Activated T-cell treated with anti-CD3 and anti-CD28 coated beads for 48 hours (primary cell): Measurements from ENCODE around the gene ZFP1.

ENCODE experiments used
- DNase-seq: peaks from one replicate; pipeline ENCODE4 v3.0.0-alpha.2; 2020; ENCODE audit warnings: low read depth

Gene ZFP1

DNA sequence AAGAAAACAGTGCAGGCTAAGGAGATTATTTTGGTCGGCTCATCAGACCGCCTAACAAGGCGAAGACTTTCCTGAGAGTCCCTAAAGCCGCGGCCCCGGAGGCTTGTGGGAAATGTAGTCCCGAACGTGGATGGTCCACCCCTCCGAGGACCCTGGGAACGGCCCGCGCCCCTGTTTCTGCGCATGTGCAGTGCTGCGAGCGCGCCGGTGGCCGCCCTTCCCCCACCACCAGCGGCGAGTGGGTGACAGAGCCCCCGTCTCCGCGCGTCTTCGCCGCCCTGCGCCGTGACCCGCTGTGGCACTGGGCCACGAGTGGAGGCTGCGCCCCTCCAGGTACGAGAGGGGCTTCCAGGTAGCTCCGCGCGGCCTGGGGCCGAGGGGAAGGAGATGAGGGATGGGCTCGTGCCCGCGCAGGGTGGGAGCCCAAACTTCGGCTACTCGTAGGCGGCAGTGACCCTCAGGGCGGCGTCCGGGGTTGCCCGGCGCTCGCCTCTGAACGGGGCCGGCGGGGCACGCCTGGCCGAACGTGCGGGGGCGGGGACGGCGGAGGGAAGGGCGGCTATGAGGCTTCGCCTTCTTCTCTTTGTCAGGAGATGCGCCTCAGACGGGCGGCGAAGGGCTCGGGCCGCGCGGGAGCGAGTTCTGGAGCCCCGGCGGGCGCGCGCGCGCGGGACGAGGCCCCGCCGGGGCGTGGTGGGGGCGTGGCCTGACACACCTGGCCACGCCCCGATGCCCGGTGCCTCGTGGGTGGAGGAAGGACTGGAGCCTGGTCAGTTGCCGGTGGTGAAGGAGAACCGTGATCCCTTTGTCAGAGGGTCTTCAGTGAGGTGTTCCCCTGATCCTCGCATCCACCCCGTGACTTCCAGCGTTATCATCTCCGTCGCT is at the start of gene ZFP1:
Gene ZFP1, plus strand, starts transcription at position 214 of the 885 bp plus-strand sequence. CDS start 4,428 bp downstream, outside the sequence.
- peak; percentile 92 for DNase-seq

DNA sequence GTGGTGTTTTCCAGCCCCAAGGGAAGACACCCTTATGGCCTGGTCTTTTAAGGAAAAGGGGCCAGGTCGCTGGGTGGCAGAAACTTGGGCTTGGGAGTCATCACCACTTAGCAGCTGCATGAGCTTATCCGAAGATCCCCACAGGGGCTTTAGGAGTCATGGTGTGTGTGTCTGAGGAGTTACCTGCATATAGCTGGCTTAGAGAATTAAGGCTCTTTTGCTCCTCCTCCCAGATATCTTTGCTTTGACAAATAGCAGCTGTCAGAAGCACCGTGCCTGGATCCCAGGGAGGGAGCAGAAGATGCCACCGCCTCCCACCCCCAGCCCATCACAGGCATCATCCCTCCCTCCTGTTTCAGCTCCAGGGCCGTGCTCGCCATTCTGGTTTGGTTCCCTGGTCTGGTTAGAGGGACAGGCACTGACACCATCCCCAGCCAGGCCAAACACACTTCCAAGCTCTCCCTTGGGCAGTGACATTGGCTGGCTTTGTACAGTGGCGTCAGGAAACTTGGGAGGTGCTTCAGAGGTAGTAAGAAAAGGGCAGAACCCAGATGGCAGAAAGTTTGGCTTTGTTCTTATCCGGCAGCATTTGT is 49.2 kb upstream of the ZFP1 start:
- DNase-seq: no peak

DNA sequence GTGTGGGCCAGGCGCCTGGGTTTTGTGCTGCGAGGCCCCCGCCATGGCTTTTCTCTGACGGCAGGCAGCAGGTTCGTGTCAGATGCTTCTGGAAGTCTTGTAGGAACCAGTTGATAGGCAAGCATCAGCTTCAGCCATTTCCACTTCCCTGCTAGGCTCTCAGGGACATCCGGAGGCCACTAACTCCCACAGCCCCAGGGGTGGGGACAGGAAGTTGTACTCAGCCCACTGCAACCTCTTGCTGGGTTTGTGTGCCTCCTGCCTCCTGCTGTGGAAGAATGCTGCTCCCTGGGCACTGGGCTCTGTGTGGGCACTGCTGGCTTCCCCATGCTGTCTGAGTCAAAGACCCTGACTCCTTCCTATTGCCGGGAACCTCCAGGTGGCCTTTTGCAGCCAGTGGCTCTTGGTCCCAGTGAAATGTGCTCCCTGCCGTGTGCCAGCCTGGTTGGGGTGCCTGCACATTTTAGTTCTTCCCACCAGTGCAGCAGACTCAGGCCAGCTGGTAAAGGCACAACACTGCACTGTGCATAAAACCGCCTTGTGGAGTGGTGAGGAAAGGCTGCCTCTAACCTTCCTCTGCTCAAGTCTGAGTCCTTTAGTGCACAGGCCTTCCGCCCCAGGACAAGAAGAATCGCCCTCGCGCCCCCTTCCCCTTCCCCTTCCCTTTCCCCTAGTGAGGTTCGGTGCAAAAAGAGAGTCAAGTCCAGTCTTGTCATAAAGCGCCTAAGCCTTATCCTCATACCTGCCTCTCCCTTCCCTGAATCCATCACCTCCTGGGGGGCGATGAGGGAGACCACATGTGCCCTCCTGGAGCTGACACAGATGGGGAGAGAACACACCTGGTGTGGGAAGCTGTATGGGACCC is 48.4 kb upstream of the ZFP1 start:
- DNase-seq: no peak

DNA sequence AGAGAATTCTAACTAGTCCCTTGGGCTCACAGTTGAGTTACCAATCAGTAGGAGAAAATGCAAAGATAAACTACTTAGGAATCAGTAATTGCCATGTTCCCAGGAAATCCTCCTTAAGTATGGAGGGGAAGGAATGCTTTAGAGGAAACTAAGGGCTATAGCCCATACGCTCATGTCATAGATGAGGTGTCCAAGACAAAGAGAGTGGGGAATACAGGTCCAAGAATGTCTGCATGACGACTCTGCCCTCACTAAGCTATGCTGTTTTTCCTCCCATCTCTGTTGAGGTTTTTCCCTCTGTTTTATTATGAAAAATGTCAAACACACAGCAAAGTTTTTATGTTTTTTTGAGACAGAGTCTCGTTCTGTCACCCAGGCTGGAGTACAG is 47.7 kb upstream of the ZFP1 start:
- no peak for DNase-seq

DNA sequence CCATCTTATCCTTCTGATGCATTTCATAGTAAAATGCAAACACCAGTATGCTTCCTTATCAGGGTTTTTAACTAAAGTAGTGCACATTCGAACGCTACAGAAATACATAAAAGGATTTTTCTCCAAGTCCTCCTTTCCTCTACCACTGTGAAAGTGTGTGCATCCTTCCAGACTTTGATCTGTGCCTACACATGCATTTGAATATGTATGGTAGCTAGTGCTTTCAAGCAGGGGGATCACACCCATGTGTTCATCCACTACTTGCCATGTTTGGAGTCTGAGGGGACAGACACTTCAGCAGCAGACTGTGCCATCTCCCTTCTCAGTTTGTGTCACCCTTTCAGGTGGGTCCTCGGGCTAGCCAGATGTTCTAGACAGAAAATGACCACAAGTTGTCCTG is 46.7 kb upstream of the ZFP1 start:
- no peak for DNase-seq

DNA sequence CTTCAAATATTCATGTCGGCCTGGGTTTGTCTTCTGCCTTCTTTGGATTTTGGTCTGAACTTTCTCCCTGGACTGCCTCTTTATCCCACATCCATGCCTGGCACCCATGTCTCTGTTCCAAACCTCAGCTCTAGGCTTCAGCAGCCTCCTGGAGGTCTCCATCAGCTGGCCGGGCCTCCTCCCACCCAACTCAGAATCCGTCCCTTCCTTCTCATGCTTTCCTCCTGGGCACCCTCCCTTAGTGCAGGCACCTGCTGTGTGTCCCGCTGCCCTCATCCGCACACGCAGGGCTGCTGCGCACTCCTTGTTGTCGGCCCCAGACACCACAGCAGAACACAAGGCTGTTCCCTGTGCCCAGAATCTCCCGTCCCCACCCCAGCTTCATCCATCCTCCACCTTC is 45.7 kb upstream of the ZFP1 start:
- DNase-seq: no peak

DNA sequence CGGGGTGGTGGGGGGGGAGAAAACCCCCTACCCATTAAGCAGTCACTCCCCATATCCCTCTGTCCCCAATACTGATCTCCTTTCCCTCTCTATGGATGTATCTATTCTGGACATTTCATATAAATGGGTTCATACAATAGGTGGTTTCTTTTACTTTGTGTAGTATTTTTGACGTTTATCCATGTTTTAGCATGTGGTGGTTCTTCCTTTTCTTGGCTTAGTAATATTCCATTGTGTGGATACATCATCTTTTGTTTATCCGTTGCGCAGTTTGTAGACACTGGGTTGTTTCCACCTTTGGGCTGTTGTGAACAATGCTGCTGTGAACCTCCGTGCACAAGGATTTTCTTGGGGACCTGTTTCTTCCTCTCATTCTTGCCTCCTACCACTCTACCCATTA is 44.3 kb upstream of the ZFP1 start:
- DNase-seq: no peak

DNA sequence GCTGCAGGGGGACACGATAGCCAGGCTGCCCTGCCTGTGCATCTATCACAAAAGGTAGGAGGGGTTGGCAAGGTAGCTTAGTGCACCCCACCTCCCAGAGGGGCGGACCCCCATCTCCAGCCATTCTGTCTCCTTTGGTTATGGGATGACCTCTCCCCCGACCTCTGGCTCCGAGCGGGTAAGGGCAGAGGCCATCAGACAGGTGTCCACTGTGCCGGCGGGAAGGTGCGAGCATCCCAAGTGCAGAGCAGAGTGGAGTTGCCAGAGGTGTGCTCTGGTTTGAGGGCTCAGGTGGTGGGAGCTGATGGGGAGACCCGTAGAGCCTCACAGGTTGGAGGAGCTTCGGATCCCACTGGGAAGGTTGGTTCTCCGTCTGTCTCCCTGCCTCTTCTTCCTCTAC is 43.5 kb upstream of the ZFP1 start:
- no peak for DNase-seq

DNA sequence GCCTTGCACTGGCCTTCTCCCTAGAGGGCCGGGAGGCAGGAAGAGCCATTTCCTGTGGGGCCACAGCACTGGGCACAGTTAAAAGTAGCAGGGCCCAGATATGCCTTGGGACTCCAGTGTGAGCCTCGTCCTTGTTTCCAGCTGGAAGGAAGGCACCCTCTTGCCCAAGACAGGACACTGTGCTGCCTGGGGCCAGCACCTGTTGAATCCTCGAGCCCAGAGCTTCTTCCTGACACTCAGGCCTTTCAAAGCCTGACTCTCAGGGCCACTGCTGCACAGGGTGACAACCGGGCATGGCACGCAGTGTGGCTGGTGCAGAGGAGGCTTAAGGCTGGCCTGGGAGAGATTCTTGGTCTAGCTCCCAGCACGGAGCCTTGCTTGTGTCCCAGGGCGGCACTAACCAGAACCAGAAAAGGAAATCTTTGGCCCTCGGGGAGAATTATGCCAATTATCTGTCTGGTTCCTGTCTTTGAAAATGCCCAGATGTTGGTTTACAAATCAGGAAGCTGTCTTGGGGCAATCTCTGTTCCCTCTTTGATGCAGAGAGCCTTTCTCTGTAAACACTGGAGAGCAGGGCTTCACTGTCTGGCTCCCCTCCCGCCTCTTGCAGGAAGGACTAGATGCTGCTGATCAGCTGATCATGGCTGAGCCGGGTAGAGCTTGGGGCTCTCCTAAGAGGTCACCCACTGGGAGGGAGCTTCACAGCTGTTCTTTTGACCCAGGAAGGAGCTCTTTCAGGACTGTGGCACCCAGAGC is 42.8 kb upstream of the ZFP1 start:
- no peak for DNase-seq

DNA sequence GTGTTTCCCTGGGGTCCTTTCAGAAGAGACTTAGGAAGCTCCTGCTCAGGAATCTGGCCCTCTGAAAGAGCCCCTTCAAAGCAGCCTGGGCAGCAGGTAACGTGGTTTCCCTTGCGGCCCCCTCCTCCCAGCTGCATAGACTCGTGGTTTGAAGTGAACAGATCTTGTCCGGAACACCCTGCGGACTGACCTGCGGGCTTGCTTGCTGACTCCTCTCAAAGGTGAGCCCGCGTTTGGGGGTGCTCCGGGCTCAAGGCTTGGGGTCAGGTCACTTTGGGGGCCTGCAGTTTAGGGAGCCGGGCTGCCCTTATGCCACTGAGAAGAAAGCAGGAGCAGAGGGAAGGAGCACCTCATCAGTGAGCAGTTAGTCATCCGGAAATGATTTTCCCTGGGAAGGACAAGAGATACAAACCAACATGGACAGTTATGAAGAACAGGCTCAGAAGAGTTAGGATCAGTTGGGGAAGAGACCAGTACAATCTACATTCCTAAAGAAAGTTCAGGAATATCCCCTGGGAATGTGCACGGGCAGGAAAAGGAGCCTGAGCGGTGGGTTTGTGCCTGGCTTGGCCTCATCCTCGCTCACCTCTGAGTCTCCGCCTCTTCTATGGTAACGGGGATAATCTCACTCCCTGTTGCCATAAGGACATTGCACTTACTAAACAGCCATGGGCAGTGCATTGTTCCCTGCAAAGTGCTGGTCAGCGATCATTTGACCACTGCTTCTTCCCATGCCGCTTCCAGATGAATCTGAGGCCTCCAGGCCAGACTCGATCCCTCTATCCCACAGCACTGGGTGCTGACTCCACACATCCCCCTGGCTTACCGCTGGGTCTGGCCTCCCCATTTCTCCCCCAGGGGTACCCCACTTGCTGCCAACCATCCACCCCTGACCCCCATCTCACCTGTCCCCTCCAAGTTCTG is 41.7 kb upstream of the ZFP1 start:
- DNase-seq: no peak

DNA sequence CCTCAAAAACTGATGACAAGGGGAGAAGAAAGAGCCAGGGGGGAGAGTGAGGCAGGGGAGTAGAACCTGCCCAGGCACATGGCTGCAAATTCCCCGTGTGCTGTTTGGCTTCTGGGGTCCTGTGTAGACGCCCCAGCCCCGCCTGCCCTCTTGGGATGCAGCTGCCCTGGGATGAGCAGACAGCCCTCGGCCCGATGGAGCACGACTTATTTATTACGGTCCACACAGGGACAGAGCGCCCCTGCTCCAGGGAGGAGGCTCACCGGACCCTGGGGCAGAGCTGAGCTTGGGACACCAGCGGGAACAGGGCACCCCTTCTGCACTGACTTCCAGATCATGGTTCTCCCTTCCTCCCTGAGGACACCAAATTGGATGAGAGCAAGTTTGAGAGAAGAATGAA is 40.8 kb upstream of the ZFP1 start:
- no peak for DNase-seq

DNA sequence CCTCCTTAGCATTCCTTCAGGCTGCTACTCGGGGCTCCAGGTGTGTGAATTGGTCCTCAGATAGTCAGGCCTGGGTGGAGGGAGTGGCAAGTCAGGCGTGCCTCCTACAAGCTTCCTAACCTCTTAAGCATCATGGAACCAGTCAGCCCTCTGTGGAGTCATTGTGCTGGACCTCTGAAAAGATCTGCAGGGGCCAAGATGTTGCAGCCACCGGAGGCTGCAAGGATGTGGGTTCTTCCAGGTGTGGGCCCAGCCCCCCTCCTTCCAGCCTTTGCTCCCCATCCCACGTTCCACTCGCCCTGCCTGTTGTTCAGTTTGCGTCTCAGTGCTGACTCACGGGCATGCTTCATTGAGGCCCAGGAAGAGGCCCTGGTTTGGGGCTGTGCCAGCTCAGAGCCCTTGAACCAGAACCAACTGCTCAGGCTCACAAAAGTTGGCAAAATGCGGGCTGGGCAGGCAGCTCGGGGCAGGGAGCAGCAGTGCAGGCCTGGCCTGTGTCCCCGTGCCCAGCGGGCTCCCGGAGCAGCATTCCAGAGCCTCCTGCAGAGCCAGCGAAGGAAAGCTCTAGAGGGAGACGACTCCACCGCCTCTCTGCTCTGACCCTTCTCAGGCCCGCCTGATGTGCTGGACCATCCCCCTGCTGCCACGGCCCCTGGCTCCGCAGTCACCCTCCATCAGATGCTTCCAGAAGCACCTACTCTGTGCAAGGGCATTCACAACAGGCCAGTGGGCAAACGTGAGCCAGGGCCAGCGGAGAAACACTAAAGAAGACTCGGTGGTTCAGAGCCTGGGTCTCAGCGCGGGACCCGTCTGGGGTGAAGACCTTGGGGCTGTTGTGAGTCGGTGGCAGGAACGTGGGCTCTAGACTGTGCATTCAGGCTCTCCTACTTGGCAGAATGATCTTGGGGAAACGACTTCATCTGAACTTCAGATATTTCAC is 39.3 kb upstream of the ZFP1 start:
- peak; percentile 76 for DNase-seq

DNA sequence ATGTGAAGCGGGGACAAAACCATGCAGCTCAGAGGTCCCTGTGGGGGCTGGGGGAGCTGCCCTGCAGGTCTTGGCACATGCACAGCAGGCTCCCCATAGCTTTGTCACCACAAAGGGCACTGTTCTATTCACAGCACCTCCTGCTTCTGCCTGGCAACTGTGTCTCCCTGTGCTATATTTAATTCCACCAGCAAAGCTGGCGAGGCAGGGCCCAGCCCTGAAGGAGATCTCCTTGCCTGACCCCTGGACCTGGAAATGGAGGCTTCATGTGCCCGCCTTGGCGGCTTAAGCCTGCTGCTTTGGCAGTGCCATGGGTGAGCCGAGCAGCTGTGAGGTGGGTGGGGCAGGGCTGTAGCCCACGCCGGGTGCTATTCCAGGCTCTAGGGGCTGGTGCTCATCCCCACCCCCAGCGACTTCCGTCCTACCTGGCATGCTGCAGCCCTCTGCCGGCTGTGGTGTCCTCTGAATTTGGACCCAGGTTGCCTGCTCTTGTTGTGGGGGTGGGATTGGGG is 38.5 kb upstream of the ZFP1 start:
- DNase-seq: no peak

DNA sequence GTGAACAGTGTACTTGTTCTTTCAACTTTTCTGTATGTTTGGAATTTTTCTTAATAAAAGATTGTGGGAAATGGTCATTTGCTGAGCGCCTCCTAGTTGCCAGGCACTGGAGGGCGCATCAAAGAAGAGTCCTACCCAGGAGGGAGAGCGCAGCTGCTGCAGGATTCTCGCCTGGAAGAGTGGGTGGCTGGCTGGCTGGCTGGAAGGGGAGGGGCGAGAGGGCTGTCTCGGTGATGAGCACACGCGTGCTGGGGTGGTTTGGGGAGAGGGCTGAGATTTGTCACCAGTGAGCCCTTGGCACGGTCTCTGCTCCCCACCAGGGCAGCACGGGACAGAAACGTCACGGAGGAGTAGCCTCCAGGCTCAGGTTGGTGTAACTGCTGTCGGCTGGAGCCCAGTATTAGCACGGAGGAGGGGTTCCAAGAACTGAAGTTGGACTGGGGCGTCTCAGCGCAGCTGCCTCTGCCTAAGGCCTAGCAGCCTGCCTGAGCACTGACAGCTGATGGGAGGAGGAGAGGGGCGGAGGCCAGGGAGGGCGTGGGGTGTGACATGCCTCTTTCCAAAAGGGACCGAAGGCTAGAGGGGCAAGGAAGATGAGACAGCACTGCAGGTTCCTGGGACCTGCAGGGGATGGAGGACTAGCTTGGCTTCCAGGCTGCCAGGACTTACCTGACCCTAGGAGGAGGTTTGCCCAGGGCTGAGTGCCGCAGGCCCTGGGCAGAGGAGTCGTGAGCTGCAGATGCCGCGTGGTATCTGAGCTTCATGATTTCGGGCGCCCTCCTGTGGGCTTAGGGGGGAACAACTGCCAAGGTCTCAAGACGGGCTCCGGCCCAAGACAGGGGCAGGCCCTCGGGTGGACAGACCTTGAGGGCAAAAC is 37.4 kb upstream of the ZFP1 start:
- peak; percentile 73 for DNase-seq

DNA sequence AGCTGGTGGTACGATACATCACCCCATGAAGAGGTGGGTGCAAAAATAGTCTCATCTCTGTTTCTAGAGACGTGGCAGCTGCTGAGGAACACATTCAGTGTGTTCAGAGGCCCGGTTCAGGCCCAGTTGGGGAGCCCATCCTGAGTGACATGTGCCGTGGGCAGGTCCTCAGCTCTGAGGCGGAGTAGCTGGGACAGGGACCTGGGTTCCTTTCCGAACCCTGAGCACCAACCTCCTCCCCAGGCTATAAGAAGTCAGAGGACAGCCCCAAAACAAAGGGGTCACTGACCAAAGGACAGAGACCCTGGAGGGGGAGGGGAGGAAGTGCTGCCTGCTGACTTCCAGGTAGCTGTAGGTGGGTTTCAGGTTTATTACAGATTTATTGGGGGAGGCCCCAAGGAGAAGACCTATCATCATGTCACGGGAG is 36.8 kb upstream of the ZFP1 start:
- DNase-seq: no peak

DNA sequence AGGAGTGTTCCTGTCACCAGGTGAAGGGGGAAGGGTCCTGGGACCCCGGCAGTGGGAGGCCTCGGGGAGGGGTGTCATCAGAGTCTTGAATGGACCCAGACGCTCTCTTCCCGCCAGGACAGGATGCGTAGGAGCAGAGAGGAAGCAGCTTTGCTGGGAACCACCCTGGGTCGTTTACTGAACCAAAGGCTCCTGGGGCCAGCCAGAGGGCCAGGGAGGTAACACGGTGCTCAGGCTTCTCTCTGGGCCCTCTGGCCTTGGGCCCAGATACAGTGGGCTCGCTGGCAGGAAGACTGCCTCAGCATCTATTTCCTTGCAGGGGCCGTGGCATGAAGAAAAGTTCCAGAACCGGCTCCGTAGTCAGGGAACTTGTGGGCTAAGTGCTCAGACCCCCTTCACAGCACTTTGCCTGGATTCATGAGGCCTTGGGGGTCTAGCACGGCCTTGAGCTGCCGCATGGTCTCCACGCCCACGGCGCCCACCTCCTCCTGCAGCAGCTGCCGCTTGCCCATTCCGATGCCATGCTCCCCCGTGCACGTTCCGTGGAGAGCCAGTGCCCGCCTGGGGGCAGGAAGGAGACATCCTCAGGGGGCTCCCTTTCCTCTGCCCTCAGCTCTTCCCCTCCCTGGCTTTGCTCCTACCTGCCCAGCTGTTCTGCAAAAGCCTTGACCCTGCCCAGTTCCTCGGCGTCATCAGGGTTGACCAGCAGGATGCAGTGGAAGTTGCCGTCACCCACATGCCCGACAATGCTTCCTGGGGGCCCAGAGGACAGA is 36.2 kb upstream of the ZFP1 start:
- no peak for DNase-seq

DNA sequence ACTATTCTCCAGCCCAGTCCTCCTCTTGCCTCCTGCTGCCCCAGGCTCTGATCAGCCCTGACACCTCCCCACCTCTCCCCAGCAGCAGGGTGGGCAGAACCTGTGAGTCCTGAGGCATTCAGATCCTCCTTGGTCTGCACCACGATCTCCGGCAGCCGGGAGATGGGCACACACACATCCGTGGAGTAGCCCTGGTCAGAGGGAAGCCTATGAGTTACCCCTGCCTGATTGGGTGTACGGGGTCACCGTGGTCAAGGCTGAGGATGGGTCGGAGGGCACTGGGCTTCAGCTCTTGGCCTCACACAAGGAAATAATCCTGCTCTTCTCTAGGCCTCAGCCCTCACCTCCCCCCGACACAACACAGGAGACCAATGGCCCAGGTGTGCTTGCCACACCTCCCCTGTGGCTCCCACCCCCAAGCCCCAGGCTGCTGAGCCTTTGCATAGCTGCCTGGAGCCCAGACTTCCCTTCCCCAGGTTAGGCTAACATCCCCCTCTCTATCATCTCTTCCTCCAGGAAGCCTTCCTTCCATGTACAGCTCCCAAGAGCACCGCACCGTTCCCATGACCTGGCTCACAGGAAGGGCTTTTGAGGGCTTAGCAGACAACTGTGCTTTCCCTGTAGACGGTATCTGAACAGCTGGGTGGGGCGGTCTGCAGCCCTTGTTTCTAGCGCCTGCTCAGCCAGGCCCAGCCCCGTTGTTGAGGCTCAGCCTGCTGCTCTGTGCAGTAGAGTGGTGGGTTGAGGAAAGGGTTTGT is 35.4 kb upstream of the ZFP1 start:
- no peak for DNase-seq
